GM04504 (cell line): ENCODE results near the gene GRK3.
"Not testable (repeated sequence)": the region's sequence is repeated elsewhere in the genome, so short reads cannot be mapped to it uniquely, and the experiment has no call there.

ENCODE experiments used
- DNase-seq: peaks from one replicate; pipeline ENCODE4 v3.0.0-alpha.2; 2012; ENCODE audit warnings: low read depth

Gene GRK3

DNA sequence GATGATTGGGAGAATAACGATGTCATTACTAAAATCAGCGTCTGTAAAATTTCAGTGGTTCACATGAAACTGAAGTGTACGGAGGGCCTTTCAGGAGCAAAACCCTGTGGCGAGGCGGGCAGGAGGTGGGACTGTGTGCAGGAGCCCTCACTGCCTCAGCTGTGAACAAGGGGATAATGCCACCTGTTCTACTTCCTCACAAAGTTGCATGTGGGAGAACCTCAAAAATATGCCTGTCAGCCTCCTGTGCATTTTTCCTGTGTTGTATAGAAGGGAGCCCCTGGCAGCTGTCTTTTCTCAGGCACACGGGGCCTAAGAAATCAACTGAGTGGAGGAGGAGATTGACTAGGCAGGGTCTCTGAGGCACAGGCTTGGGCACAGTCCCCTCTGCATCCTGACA lies 134.5 kb downstream of the GRK3 start:
- DNase-seq = no peak

DNA sequence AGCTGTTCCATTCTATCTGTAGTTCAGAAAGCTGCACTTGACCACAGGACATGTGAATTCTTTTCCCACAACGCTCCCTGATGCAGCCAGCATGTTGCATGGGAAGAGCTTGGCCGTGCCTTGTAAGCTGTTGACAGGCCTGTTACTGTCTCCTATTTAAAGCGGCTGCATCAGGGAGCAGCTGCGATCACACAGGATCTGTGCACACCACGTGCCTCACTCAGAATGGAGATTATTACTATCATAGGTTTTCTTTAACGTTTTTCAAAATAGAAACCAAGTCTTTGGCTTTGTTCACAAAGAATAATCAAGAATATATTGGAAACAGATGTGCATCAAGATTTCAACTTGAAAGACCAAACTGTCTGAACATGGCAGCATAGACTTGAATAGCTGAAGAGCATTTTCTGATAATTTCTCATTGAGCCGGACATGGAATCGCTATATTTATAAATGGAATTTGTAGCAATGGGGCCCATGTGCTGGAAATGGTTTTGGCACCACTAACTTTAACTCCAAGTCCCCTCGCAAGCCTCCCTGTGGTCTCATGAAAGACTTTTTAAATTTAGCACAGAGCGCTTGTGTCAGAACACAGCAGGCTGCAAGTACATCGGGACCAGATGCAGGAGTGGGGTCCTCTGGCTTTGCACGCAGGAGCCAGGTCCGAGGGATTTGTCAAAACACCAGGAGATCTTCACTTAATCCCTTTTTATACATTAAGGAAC lies 136.7 kb downstream of the GRK3 start:
- peak; percentile 12 for DNase-seq

DNA sequence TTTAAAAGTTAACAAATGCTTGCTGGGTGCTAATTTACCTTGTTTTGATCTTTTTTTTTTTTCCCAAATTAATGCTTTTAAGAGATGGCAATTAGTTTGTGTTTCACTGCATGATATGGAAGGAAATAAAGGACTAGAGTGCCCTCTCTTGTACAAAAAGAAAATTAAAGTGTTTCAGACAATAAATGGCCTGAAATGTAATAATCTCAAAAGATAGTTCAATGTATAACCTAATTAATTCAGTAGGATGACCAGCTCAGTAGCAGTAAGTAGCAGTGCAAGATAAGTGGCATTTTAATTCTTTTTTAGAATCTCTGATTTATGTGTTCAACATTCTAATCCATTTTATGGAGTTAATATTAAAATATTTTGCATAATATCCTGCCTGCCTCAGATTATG lies 137.6 kb downstream of the GRK3 start:
- no peak for DNase-seq

DNA sequence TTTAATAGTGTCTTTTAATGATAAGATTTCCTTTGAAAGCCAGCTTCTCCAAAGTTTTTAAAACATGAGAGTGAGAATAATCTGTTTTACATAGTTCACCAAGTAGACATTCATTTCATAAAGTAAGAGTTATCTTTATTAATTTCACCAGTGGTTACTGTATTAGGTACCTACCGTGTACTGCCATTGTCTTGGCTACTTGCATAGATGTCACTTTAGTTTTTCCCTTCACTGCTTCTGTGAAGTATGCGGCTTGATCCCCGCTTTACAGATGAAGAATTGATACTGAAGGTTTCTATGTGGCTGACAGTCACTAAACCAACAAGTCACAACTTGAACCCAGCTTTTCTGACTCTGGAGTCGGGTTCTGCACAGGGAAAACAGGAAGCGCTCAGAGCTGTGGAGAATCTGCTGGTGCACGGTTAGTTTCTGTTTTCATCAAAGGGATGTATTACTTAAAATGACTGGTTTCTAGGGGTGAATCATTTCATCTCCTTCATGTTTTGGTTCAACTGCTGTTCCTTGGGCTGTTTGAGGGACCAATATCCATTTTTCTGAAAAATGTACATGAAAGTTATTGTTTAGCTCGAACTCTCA lies 138.2 kb downstream of the GRK3 start:
- DNase-seq = no peak

DNA sequence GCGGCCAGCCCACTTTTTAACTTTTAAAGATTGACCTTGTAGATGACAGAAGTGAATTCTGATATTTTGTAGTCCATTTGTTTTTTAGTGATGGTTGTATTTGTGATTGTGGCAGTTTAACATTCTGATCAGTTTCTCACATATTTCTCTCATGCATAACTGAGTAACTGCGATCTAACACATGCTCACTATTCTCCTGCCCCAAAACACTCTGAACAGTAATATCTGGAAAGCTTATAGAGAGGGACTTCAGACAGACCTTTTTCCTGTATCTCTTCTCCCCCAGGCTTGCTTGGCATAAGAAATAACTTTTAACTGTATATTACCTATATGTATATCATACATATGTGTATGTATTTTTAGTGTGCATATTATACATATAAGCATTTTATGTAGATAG lies 140.2 kb downstream of the GRK3 start:
- DNase-seq = no peak

DNA sequence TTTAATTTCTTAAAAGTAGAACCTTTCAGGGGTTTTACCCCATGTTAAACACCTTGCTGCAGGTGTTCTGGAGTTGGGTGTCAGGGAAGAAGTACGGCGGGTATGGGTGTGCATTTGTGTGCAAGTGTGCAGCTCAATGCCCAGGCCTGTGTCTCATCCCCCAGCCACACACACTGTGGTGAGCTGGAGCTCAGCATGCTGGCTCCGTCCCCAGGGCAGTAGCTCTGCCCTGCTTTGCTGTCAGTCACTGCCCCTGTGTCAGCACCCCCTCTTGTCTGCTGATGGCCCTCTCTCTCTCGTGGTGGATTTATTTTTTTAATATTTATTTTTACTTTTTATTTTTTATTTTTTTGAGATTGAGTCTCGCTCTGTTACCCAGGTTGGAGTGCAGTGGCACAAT lies 141.7 kb downstream of the GRK3 start:
- DNase-seq = no peak

DNA sequence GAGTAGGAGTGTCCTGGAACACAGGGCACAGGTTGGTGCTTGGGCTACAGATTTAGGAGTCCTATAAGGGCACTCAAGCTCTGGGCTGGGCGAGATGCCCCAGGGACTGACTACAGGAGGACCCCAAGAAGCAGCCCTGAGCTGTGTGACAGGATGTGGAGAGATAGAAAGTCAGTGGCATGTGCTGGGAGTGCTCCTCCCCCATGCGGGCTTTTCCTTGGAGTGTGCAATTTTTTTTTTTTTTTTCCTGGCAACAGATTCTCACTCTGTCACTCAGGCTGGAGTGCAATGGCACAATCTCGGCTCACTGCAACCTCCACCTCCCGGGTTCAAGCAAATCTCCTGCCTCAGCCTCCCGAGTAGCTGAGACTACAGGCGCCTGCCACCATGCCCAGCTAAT lies 144.0 kb downstream of the GRK3 start:
- DNase-seq = not testable (repeated sequence)

DNA sequence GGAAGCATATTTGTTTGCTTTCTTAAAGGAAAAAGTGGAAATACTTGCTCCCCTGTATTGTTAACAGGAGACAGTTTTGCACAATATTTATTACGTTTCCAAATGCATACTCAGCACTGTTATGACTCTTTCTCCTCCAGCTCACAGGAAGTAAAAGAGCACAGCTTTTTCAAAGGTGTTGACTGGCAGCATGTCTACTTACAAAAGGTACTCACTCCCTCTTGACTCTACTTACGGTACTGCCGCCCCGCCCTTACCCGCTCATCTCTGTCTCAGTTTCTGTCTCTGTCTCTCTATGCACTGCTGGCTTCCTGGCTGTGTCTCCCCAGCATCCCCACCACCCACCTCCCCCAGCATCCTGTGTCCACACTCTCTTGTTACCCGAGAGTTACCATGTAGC lies 145.3 kb downstream of the GRK3 start:
- no peak for DNase-seq

DNA sequence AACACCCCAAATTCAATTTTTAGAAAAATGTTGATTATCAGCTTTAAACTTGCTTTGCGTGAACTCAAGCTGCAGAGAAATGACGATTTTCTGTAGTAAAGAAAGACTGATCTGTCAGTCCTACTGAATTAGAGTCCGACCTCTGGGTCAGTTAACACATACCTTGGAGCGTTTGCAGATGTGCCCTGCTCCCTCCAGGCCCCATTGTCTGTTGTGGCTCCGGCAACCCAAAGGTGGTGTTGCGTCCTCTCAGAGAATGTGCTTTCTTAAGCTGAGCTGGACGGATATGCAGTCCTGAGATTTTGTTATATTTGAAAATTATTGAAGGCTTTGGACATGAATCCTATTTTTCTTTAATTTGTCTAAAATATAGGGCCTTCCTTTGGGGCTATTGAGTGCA lies 146.0 kb downstream of the GRK3 start:
- DNase-seq = no peak

DNA sequence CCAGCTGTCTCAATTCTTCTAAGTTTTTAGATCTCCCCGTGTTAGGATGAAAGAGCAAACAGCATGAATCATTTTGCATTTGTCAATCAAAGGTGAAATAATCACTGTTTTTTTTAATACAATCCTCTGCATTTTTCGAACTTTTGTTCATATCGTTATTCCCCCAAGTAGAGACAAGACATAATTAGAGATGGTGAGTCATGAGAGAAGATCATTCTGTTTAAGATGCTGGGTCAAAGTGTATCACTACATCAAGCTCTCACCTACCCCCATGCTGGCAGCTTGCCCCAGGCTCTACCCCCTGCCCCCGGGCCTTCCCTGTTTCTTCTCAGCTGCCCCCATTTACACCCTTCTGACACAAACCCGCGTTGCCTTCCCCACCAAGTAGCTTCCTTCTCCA lies 147.0 kb downstream of the GRK3 start:
- DNase-seq = no peak

DNA sequence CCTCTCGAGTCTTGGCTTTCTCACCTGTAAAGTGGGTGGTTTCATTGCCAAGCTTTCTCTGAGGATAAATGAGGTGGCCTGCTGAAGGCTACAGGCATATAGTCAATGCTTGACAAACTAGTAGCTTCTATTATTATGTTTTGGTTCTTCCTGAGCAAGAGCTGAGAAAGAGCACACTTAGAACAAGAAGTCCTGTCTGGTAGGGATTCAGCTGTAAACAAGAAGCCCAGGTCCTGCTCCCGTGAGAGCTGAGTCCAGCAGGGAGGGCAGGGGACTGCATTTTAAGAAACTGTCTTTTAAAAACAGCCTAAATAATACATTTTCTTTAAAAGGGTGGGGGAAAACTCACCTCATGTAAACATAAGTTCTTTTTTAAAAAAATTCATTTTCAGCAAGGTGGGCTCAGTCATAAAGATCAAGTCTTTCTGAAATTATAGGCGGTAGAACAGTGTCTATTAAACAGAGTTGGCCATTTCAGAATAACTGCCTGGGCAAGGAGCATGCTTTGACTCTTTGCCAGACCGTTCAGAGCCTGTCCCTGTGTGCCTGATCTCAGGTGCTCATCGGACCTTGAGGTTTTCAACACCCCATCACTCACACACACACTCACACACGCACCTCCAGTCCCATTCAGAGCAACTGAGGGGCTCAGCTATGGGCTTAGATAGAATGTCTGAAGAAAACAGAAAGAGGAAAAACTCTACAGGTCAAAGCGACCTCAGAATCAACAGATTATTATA lies 148.4 kb downstream of the GRK3 start:
- DNase-seq = no peak

DNA sequence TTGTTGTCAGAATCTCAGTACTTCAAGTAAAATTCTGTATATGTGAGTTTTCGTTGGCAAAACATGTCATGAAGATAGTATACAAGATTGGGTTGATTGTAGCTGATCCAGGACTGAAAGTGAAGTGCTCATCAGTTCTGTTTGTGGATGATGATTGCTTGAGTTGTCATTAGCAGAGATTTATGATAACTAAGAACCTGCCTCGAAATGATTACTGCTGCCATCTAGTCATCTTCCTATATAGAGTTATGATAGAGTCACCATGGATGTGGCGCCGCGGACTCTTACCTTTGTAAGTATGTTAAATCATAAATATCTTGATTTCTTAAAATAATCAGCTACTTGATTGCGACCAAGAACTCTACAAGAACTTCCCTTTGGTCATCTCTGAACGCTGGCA lies 149.6 kb downstream of the GRK3 start:
- DNase-seq = no peak

DNA sequence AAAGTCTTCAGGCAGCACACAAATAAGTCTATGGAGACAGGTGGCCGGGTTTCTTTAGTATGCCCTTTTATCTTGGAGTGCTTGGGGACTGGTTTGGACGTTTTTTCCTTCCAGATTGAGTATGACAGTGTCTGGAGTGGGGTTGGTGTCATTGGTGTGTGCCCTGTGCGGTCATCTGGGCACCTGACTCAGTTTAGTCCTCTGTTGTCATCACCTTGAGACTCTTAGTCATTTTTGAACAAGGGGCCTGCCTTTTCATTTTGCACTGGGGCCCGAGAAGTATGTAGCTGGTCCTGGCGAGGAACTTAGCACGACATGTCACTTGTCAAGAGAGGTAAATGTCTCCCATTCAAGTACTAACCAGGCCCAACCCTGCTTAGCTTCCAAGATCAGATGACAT lies 150.3 kb downstream of the GRK3 start:
- DNase-seq = no peak

DNA sequence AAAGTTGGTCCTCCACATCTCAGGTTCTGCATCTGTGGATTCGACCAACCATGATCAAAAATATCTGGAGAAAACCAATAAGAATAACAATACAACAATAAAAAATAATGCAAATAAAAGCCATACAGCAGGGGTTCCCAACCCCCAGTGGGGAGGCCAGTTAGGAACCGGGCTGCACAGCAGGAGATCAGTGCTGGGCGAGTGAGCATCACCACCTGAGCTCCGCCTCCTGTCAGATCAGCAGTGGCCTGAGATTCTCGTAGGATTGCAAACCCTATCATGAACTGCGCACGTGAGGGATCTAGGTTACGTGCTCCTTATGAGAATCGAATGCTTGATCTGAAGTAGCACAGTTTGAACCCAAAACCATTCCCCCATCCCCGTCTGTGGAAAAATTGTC lies 152.2 kb downstream of the GRK3 start:
- no peak for DNase-seq

DNA sequence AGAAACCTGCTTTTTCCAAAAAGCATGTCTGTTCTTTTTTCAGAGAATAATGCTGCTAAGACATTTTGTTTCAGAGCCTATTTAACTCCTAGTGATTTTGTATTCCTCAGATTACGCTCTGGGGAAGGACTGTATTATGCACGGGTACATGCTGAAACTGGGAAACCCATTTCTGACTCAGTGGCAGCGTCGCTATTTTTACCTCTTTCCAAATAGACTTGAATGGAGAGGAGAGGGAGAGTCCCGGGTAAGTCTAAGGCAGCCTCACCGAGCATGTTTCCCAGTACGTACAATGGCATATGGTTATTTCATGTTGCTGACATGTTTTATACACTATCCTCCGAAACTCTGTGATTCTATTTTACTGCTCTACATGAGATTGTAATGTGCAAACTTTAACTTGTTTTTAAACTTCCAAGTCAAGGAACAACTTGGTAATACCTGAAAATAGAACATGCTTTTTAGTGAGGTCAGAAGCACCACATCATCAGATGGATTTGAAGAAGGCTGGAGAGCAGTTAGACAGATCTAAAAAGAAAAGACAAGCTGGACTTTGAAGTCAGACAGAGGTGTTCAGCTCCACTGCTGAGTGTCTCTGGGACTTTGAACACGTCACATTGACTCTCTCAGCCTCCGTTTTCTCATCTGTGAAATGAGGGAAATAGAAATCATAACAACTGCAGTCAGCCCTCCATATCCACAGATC lies 153.8 kb downstream of the GRK3 start:
- DNase-seq = no peak

DNA sequence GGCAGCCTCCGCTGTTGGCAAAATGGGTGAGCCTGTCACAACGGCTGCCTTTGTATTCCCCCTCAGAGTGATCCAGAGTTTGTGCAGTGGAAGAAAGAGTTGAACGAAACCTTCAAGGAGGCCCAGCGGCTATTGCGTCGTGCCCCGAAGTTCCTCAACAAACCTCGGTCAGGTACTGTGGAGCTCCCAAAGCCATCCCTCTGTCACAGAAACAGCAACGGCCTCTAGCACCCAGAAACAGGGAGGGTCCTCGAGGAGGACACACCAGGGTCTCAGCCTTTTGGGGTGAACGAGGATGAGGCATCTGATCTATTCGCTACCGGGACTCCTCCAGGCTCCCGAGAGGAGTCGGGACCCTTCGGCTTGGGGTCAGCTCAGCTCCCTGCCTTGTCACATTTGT lies 157.7 kb downstream of the GRK3 start:
- no peak for DNase-seq

DNA sequence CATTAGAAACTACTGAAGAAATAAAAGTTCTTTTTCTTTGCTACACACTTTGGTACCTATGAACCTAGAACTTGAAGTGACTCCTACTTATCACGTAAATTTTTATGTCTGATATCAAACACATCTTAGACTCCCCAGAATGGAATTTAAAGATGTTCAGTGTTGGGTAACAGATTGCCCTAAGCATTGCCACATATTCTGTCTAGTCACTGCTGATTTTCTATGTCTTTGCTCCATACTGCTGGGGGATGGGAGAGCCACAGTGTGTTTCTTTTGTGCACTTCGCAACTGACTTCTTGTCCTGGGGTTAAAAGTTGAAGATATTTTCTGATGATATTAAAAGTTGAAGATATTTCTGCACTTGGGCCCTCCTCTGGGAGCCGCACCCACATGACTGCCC lies 158.2 kb downstream of the GRK3 start:
- DNase-seq = no peak

DNA sequence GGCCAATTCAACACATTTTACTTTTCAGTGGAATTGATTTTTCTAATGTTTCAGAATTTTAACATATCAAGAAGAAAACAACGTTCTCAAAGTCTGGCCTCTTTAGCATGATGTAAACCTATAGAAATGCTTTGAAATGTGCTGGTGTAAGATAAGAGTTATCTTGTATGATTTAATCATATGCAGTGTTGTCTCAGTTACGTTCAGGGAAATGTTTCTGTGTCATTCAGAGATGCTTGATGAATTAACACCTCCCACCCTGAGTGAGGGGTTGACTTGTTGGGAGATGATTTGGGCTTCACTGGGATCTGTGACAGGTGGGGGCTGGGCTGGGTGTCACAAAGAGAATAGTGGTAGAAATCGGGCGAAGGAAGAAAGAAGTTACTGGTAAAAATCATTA lies 161.8 kb downstream of the GRK3 start:
- DNase-seq = no peak

DNA sequence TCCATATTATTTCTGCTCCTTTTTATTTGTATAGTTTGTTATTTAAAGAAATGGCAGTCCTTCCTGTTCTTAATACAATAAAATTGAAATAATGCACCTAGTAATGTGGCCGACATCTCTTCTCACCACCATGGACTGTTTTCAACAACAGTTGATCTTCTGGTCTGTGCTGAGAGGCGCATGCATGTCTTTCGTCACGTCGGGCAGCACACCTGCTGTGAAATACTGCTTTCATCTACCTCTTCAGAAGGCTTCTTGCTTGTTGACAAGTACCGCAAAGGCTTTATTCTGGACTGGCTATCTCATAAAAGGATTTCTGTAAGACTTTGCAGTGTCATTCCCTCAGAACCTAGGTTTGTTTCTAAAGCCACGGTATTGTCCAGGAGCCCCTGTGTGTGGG lies 163.6 kb downstream of the GRK3 start:
- no peak for DNase-seq

DNA sequence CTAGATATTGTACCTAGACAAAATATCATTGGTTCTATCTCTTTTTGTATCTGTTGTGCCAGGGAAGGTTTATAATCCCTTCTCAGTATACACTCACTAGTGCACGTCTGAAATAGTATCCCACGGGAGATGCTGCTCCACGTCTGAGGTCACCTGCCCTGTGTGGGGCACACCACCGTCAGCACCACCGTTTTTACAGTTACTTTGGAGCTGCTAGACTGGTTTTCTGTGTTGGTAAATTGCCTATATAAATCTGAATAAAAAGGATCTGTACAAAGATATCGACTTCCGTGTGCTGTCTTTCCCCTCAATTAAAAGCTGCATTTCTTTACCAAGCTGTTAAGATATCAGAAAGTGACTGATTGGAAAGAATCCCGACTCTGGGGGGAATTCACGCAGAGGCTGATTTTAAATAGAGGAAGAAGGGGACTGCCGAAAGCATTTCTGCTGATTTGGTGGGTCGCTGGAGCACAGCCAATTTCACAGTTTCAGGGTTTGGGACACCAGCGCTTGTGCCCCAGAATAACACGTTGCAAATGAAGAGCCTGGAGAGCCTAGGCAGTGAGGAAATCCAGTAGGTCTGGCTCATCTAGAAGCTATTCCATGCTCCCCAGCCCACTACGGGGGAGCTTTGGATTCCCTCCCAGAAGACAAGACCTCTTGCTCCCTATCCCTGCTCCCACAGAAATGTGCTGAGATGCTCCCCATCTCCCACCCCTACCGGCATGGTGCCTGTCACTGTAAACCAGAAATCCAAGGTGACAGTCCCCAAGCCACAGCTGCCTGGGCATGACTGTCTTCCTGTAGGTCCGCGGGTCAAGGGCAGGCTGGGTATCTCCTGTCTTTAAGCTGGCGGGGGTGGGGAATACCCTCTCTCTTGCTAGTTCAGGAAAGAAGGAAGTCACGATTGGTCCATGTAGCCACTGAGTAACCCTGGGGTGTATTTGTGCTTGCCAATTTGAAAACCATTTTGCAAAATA lies 164.8 kb downstream of the GRK3 start:
- DNase-seq = no peak

DNA sequence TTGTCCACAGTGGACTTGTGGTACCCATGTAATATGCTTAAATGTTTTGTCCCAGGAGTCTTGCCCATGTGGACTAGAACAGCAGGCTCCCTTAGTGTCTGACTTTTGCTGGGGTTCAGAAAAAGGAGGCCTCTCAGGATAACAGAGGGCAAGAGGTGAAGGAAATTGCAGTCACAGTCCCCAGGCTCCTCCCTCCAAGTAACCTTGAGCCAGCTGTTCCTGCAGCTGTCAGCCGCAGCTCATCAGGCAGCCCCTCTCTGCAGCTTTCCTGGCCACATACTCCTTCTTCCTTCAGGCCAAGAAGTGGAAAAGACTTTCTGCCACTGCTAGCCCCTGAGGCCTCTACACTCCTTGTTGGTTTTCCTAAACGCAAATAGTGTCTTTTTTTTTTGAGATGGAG lies 171.2 kb downstream of the GRK3 start:
- no peak for DNase-seq
